Right atrium auricular region (tissue), 2 donors: ENCODE results near the gene CCDC87. TPM values are rescaled to one million over a fixed set of nuclear protein-coding genes. Genes with fewer than 3 reads are reported as not detected.
A peak's percentile ranks its signal among the peaks of the same experiment; 100 is the strongest.
"Not testable (repeated sequence)": the region's sequence is repeated elsewhere in the genome, so short reads cannot be mapped to it uniquely, and the experiment has no call there.

Experiments used
- DNase-seq: peaks from one replicate; pipeline ENCODE4 v3.0.0-alpha.2; 2019; ENCODE audit warnings: low spot score
- H3K27ac ChIP-seq, 2 donors: fragments of 200-600 bp; sonication (generic); 1 replicate in 1 of 2; 2 replicates in 1 of 2; pipeline ENCODE4 v1.5.1; 2016 to 2019
- H3K27me3 ChIP-seq, 2 donors: fragments of 200-600 bp; sonication (generic); one replicate each; pipeline versions ENCODE4 v1.5.1 to v1.6.0; 2017 to 2019
- H3K36me3 ChIP-seq: fragments of 200-600 bp; sonication (generic); one replicate; pipeline ENCODE4 v1.5.1; 2016
- H3K4me1 ChIP-seq, 2 donors: fragments of 200-600 bp; sonication (generic); one replicate each; pipeline versions ENCODE4 v1.5.1 to v1.6.0; 2017 to 2019
- H3K4me3 ChIP-seq, 2 donors: fragments of 200-600 bp; sonication (generic); 1 replicate in 1 of 2; 2 replicates in 1 of 2; pipeline ENCODE4 v1.5.1; 2017 to 2019; ENCODE audit warnings: mild to moderate bottlenecking in 1 of 2, moderate library complexity in 1 of 2
- H3K9me3 ChIP-seq, 2 donors: fragments of 200-600 bp; sonication (generic); one replicate each; pipeline ENCODE4 v1.5.1; 2019
- total RNA-seq, 2 donors: library from RNA; depleted of rRNA; stranded (reverse); fragments of >200 nt; gene quantifications; one replicate each; pipeline ENCODE4 v1.1.0, GENCODE V29; 2016
- TF ChIP-seq, protein P1 (sequence below), 2 donors: fragments of 200-600 bp; sonication (generic); IDR thresholded peaks; one replicate each; pipeline ENCODE4 v1.5.1; 2019; ENCODE audit warnings: antibody characterized with exemption in 2 of 2

CCDC87 gene, protein sequence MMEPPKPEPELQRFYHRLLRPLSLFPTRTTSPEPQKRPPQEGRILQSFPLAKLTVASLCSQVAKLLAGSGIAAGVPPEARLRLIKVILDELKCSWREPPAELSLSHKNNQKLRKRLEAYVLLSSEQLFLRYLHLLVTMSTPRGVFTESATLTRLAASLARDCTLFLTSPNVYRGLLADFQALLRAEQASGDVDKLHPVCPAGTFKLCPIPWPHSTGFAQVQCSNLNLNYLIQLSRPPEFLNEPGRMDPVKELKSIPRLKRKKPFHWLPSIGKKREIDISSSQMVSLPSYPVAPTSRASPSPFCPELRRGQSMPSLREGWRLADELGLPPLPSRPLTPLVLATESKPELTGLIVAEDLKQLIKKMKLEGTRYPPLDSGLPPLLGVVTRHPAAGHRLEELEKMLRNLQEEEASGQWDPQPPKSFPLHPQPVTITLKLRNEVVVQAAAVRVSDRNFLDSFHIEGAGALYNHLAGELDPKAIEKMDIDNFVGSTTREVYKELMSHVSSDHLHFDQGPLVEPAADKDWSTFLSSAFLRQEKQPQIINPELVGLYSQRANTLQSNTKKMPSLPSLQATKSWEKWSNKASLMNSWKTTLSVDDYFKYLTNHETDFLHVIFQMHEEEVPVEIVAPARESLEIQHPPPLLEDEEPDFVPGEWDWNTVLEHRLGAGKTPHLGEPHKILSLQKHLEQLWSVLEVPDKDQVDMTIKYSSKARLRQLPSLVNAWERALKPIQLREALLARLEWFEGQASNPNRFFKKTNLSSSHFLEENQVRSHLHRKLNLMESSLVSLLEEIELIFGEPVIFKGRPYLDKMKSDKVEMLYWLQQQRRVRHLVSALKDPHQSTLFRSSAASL
- total RNA-seq = under 1 TPM; 0.26 to 0.86 TPM

DNA sequence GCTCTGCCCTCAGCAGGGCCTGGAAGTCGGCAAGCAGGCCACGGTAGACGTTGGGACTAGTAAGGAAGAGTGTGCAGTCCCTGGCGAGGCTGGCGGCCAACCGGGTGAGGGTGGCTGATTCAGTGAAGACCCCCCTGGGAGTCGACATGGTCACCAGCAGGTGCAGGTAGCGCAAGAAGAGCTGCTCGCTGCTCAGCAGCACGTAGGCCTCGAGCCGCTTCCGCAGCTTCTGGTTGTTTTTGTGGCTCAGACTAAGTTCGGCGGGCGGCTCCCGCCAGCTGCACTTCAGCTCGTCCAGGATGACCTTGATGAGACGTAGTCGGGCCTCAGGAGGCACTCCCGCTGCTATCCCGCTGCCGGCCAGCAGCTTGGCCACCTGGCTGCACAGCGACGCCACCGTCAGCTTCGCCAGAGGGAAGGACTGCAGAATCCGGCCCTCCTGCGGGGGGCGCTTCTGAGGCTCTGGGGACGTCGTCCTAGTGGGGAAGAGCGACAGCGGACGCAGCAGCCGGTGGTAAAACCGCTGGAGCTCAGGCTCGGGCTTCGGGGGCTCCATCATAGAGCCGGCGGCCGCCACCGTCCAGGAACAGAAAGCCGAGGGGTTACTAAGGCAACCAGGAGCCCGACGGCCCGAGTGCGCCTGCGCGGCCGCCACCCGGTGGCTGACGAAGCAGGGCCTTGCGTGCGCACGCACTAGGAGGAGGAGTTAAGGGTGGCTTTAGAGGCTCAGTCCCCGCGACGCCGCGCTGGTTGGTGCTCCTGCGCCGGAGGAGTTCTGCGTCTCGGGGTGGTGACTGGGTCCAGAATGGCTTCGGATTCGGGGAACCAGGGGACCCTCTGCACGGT is at the start of gene CCDC87, which contains the start of gene CCS:
Gene CCDC87 (minus strand): TSS at position 607 of the 846 bp plus-strand sequence. CDS start 48 bp downstream, at position 559.
Gene CCS (plus strand): TSS at position 729 of the 846 bp plus-strand sequence. CDS start 77 bp downstream, at position 806.
- H3K9me3 ChIP-seq = no peaks in the 10 kb centered on the region
- peaks cover 0 to 36% of the 10 kb centered on the region in 2 donors for H3K4me1 ChIP-seq
- TF ChIP-seq, protein P1, sequence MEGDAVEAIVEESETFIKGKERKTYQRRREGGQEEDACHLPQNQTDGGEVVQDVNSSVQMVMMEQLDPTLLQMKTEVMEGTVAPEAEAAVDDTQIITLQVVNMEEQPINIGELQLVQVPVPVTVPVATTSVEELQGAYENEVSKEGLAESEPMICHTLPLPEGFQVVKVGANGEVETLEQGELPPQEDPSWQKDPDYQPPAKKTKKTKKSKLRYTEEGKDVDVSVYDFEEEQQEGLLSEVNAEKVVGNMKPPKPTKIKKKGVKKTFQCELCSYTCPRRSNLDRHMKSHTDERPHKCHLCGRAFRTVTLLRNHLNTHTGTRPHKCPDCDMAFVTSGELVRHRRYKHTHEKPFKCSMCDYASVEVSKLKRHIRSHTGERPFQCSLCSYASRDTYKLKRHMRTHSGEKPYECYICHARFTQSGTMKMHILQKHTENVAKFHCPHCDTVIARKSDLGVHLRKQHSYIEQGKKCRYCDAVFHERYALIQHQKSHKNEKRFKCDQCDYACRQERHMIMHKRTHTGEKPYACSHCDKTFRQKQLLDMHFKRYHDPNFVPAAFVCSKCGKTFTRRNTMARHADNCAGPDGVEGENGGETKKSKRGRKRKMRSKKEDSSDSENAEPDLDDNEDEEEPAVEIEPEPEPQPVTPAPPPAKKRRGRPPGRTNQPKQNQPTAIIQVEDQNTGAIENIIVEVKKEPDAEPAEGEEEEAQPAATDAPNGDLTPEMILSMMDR (IDR thresholded peaks at IDR 0.05) = peak; percentile 52 to 81
- H3K4me3 ChIP-seq = peak within 1 kb of the TSS; percentile 59 to 60
- peak; percentile 97 for DNase-seq
- no peaks in the 10 kb centered on the region for H3K36me3 ChIP-seq
- peak within 1 kb of the TSS; percentile 83 to 84 for H3K27ac ChIP-seq
- H3K27me3 ChIP-seq = no peaks in the 10 kb centered on the region

DNA sequence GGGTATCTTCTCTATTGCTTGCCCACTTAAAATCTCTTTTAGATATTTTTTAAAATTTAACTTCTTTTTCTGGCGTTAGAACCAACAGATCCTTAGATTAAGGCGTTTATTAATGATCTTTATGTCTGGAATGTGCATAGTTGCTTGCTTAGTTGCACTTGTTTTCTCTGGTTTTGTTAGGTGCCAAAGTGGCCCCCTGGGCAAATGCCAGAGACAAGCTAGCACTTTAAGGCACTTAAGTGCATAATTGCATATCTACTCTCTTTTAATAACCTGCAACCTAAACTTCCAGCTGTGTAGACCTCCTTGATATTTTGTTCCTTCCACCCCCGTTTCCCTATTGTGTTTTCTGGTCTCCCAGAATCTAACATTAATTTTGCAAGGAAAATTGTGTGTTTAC is 49.0 kb upstream of the CCDC87 start:
- no peak for DNase-seq
- Histone ChIP-seq H3K9me3 (no peaks in the 10 kb centered on the region), H3K4me1 (peaks cover 5 to 84% of the 10 kb centered on the region in 2 donors), H3K27me3 (no peaks in the 10 kb centered on the region), H3K27ac (peak overlapping the region in 1 of 2 donors; percentile 32), H3K36me3 (peaks cover 57% of the 10 kb centered on the region), H3K4me3 (peak overlapping the region; percentile 8 to 17)
- TF ChIP-seq, protein P1 (IDR thresholded peaks at IDR 0.05) = no peak

DNA sequence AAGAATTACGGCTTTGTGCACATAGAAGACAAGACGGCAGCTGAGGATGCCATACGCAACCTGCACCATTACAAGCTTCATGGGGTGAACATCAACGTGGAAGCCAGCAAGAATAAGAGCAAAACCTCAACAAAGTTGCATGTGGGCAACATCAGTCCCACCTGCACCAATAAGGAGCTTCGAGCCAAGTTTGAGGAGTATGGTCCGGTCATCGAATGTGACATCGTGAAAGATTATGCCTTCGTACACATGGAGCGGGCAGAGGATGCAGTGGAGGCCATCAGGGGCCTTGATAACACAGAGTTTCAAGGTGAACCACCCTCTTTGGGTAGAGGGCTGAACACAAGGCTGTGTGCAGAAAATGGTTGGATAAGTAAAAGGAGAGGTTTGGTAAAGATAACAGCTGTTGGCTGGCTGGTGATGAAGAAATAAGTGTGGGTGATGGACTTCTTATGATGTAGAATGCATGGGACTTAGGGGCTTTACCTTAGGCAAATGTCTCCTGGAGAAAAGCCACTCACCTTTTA is 47.0 kb upstream of the CCDC87 start:
- Histone ChIP-seq H3K27ac (peak overlapping the region in 1 of 2 donors; percentile 89), H3K36me3 (peaks cover 37% of the 10 kb centered on the region), H3K4me3 (peak overlapping the region; percentile 73 to 89), H3K4me1 (peaks cover 5 to 65% of the 10 kb centered on the region in 2 donors)
- not testable (repeated sequence) for DNase-seq, H3K9me3 ChIP-seq, H3K27me3 ChIP-seq

DNA sequence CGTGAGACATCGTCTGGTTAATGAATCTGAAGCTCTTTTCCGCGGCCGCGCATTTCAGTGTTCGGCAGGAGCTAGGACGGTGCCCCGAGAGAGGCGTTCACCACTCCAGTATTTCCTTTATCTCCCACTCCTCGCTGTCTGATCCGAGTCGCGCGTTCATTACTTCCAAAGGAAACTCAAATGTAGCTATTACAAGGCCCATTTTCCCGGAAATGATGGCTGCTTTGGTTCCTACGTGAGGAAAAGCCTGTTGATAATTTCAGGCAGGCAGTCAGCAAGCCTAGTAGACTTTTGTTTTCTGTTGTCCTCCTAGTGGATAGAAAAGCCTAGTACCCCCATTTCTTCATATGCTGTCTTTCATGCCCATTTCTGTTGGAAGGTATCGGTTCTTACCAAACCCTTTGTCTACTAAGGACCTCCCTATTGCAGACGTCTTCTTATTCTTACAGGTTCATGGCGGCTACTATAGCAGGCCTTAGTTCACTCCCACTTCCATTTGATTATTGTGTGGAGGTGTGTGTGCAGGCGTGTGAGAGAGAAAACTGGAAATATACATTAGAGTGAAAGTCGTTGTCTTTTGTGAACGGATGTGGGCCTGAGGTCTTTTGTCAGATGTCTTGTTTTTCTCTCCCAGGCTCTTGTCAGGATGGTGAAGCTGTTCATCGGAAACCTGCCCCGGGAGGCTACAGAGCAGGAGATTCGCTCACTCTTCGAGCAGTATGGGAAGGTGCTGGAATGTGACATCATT is 46.4 kb upstream of the CCDC87 start:
- H3K27me3 ChIP-seq = no peaks in the 10 kb centered on the region
- peak overlapping the region; percentile 88 to 89 for H3K27ac ChIP-seq
- DNase-seq = no peak
- H3K4me1 ChIP-seq = peaks cover 5 to 58% of the 10 kb centered on the region in 2 donors
- H3K9me3 ChIP-seq = no peaks in the 10 kb centered on the region
- peak overlapping the region; percentile 73 to 89 for H3K4me3 ChIP-seq
- TF ChIP-seq, protein P1 (IDR thresholded peaks at IDR 0.05) = no peak
- peaks cover 31% of the 10 kb centered on the region for H3K36me3 ChIP-seq

DNA sequence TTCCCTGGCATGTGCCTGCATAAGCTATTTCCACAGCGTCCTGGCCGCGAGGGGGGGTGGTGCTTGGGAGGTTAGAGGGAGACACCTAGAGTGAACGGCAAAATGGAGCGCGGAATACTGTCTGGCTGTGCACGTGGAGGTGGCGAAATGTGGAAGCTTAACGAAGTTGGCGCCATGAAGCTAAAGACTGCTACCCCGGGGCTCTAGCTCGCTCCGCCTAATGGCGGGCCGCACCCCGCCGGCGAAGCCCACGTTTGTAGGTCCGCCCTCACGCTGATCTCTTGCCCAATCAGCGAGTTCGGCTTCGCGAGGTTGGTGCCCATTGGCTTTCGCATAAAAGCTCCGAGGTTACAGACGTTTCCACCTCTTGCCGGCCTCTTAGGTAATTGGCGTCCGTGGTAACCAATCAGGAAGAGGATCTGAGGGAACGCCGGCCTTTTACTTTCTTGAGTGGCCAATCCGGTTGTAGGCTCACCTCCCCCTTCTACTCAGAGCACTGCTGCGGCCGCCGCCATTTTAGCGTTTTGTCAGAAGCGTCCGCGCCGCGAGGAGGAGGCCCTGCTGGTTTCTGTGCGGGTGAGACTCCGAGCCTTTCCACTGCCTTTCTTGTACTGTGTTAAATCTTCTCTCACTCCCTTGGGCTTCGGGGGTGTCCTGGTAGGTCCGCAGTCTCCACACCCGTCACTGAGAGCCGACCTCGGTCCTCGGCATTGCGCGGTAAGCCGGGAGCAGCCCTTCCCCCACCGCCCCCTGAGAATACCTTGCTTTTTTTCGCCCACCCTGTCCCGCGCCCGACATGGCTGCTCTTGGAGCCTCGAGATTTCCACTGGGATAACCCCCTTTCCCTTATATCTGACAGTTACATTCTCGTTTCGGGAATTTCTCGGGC is 45.6 kb upstream of the CCDC87 start, which contains the start of gene RBM4:
Gene RBM4 (plus strand): TSS at position 527 of the 889 bp plus-strand sequence. CDS start 1,009 bp downstream, outside the sequence.
- TF ChIP-seq, protein P1 (IDR thresholded peaks at IDR 0.05) = peak in 1 of 2 donors; percentile 31

More for the DNA sequence above, 45.6 kb upstream of the CCDC87 start, which contains the start of gene RBM4:
- Histone ChIP-seq H3K4me1 (peaks cover 5 to 50% of the 10 kb centered on the region in 2 donors), H3K27ac (peak within 1 kb of the TSS; percentile 88 to 89), H3K36me3 (peaks cover 23% of the 10 kb centered on the region), H3K9me3 (no peaks in the 10 kb centered on the region), H3K27me3 (no peaks in the 10 kb centered on the region), H3K4me3 (peak within 1 kb of the TSS; percentile 73 to 89)
- DNase-seq = peak; percentile 100
